ENCODE results near the gene OMP. TPM values are rescaled to one million over a fixed set of nuclear protein-coding genes. Genes with fewer than 3 reads are reported as not detected.

The OMP gene
- total RNA-seq, 1 experiment from 2014 or later = 1.4 TPM

DNA sequence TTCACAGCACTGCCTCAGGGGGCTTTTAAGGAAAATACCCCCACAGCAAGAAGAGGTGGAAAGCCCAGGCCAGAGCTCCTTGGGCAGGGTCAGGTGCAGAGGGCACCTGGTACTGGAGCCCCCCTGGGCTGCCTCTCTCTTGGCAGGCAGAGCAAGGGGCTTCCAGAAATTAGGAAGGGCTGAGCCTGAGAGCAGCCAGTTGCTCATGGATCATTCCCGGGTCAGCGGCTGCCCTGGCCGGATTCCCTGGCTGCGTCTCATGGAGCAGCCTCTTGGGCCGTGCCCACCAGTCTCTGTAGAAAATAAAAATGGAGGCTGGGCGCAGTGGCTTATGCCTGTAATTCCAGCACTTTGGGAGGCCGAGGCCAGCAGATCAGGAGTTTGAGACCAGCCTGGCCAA lies 10.3 kb upstream of the OMP start:
- CTCF ChIA-PET = interaction anchor here (1.2 to 2.7 kb wide), 5 partner anchors 14 to 44 kb away, joined by 4 to 133 read pairs (median 8); no protein-coding TSS in a partner anchor
- TF ChIP-seq CTCF (conservative IDR thresholded peaks at IDR 0.05) = no peak
- no peak for TF ChIP-seq EZH2 (IDR thresholded peaks at IDR 0.05; ENCODE audit: low read depth)
- intact Hi-C loops (cut with micrococcal nuclease; ENCODE audit: unreplicated experiment) = no loop called here

DNA sequence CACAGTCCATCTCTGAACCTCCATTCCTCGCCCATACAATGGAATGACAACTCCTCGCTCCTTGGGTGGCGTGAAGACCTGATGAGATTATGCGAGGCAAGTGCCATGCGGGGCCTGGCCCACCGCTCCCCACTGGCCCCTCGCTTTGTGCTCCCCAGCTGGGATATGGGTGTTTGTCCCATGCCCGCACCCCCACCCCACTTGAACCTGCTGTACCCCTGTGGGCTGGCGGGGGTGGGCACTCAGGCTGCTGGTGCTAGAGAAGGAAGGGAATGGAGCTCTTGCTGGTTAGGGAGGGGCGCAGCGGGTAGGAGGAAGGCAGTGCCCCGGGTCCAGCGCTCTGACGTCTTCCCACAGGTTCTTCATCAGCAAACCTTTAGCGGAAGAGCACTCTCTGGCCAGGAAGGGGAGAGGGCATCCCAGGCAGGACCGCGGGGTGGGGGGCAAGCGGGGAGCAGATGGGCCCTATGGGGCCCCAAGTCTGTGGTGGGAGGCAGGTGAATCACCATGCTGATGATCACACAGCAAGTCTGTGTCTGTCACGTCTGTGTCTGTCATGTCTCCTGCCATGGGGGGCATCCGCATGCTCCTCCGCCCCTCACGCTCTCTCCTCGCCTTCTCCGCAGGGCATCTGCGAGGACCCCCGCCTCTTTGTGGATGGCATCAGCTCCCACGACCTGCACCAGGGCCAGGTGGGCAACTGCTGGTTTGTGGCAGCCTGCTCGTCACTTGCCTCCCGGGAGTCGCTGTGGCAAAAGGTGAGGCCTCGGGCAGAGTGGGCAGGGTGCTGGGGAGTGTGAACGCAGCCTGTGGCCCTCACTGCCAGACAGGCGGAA lies 9.4 kb upstream of the OMP start:
- intact Hi-C loops (cut with micrococcal nuclease; ENCODE audit: unreplicated experiment) = no loop called here
- Histone ChIP-seq H3K4me2 (no peak overlapping the region), H2AFZ (no peak overlapping the region), H3K27me3 (ENCODE audit: insufficient read depth, low read depth) (no peaks in the 10 kb centered on the region), H4K20me1 (ENCODE audit: insufficient read depth) (no peaks in the 10 kb centered on the region), H3K79me2 (ENCODE audit: low read depth) (no peaks in the 10 kb centered on the region), H3K4me3 (no peak overlapping the region), H3F3A (ENCODE audit: insufficient read depth, low read depth) (peaks cover 19% of the 10 kb centered on the region; the same call in 1 of the 2 replicates), H3K9me2 (ENCODE audit: insufficient read depth) (no peaks in the 10 kb centered on the region), H3K27ac (no peak overlapping the region), H3K36me3 (ENCODE audit: low read depth) (no peaks in the 10 kb centered on the region), H3K9me3 (ENCODE audit: insufficient read depth, low read depth) (no peaks in the 10 kb centered on the region), H3K4me1 (replicated peaks; ENCODE audit: insufficient read depth) (peaks cover 32% of the 10 kb centered on the region)
- ChIA-PET CTCF (no interaction called here), POLR2A (ENCODE audit: unreplicated experiment) (no interaction called here)
- no peak for TF ChIP-seq EZH2 (IDR thresholded peaks at IDR 0.05; ENCODE audit: low read depth)
- BruUV-seq (replicated peaks) = no TSS peak
- no peak for DNase-seq

More for the DNA sequence above, 10.3 kb upstream of the OMP start:
- no peaks in the 10 kb centered on the region for H4K20me1 ChIP-seq (ENCODE audit: insufficient read depth)
- DNase-seq = no peak
- no TSS peak for BruUV-seq (replicated peaks)
- peaks cover 19% of the 10 kb centered on the region; the same call in 1 of the 2 replicates for H3F3A ChIP-seq (ENCODE audit: insufficient read depth, low read depth)
- H3K4me3 ChIP-seq = no peak overlapping the region
- no peaks in the 10 kb centered on the region for H3K9me3 ChIP-seq (ENCODE audit: insufficient read depth, low read depth)
- no peak overlapping the region for H2AFZ ChIP-seq
- no peaks in the 10 kb centered on the region for H3K9me2 ChIP-seq (ENCODE audit: insufficient read depth)
- no peaks in the 10 kb centered on the region for H3K36me3 ChIP-seq (ENCODE audit: low read depth)
- H3K4me2 ChIP-seq = no peak overlapping the region
- H3K4me1 ChIP-seq (replicated peaks; ENCODE audit: insufficient read depth) = peaks cover 41% of the 10 kb centered on the region
- no peaks in the 10 kb centered on the region for H3K79me2 ChIP-seq (ENCODE audit: low read depth)
- POLR2A ChIA-PET (ENCODE audit: unreplicated experiment) = no interaction called here
- no peaks in the 10 kb centered on the region for H3K27me3 ChIP-seq (ENCODE audit: insufficient read depth, low read depth)
- no peak overlapping the region for H3K27ac ChIP-seq

GRCh38 chr11:77093987-77094840 lies 8.4 kb upstream of the OMP start:
- Histone ChIP-seq H3K27me3 (ENCODE audit: insufficient read depth, low read depth) (no peaks in the 10 kb centered on the region), H4K20me1 (ENCODE audit: insufficient read depth) (no peaks in the 10 kb centered on the region), H3K4me3 (no peak overlapping the region), H3K79me2 (ENCODE audit: low read depth) (no peaks in the 10 kb centered on the region), H3F3A (ENCODE audit: insufficient read depth, low read depth) (peaks cover 9% of the 10 kb centered on the region; the same call in 1 of the 2 replicates), H3K9me2 (ENCODE audit: insufficient read depth) (no peaks in the 10 kb centered on the region), H3K9me3 (ENCODE audit: insufficient read depth, low read depth) (no peaks in the 10 kb centered on the region), H2AFZ (no peak overlapping the region), H3K4me2 (no peak overlapping the region), H3K36me3 (ENCODE audit: low read depth) (no peaks in the 10 kb centered on the region), H3K27ac (no peak overlapping the region), H3K4me1 (replicated peaks; ENCODE audit: insufficient read depth) (peaks cover 22% of the 10 kb centered on the region)
- no peak for DNase-seq
- intact Hi-C loops (cut with micrococcal nuclease; ENCODE audit: unreplicated experiment) = no loop called here
- BruUV-seq (replicated peaks) = no TSS peak
- CTCF ChIA-PET = no interaction called here
- TF ChIP-seq CTCF (conservative IDR thresholded peaks at IDR 0.05) (no peak), EZH2 (IDR thresholded peaks at IDR 0.05; ENCODE audit: low read depth) (no peak)
- POLR2A ChIA-PET (ENCODE audit: unreplicated experiment) = no interaction called here

Measured in PC-9 (cell line).